Measurements from ENCODE around the gene FCRL1. TPM values are rescaled to one million over a fixed set of nuclear protein-coding genes. Genes with fewer than 3 reads are reported as not detected.

FCRL1 gene
- total RNA-seq, 1 donor = not detected

DNA sequence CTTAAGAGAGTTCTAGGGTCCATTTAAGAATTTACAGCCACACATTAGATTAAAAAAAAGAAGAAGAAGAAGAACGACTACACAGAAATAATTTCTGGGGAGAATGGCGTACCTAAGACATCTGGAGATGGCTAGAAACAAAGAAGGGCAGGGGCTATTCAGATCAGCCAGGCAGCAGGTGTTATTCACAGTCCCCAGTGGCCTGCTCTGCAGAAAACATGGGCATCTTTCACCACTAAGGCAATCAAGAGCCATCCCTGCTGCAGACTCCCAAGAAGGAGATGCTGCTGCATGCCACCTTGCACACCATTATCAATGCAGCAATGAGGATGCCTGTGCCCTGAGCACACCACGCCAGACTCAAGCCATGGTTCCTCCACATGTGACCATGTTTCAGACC lies 35.1 kb downstream of the FCRL1 start:
- H3K79me2 ChIP-seq (ENCODE audit: insufficient read depth, low read length) = no peaks in the 10 kb centered on the region
- TF ChIP-seq CTCF (IDR thresholded peaks at IDR 0.05; ENCODE audit: extremely low read depth, low read depth, low read length) = no peak
- H3K4me2 ChIP-seq (ENCODE audit: insufficient read depth, low read length) = no peak overlapping the region
- no peak overlapping the region for H3K27ac ChIP-seq (ENCODE audit: low read depth, low read length)
- DNase-seq (ENCODE audit: insufficient read length, low spot score, missing footprints) = no peak
- H3K9me3 ChIP-seq (ENCODE audit: low read depth, low read length) = no peaks in the 10 kb centered on the region
- H3K4me3 ChIP-seq (ENCODE audit: insufficient read depth, low read length) = no peak overlapping the region
- H2AFZ ChIP-seq (ENCODE audit: low read length) = no peak overlapping the region
- H4K20me1 ChIP-seq (ENCODE audit: insufficient read depth, low read length) = no peaks in the 10 kb centered on the region
- no peaks in the 10 kb centered on the region for H3K36me3 ChIP-seq (ENCODE audit: insufficient read depth, low read length)
- H3K27me3 ChIP-seq (ENCODE audit: insufficient read depth, low read length) = no peaks in the 10 kb centered on the region
- no peaks in the 10 kb centered on the region for H3K4me1 ChIP-seq (ENCODE audit: insufficient read depth, low read length)

DNA sequence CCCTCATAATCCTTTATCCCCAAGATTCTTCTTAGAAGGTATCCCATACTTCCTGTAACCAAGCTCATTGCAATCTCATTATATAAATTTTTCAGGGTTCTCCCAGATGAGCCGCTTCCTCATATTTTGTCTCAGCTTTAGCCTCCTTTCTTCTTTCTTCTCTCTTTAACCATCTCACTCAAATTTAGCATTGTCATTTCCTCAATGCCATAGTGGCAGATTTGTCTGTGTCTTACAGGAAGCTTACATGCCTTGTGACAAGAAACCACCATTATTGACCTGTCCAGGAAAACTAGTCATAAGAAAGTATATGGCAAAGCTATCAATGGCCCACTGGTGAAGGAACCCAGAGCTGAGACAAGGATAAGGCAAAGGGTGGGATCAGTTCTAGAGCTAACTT lies 37.0 kb downstream of the FCRL1 start:
- H3K27me3 ChIP-seq (ENCODE audit: insufficient read depth, low read length) = no peaks in the 10 kb centered on the region

GRCh38 chr1:157781048-157781447 lies 38.9 kb downstream of the FCRL1 start:
- H3K36me3 ChIP-seq (ENCODE audit: insufficient read depth, low read length) = no peaks in the 10 kb centered on the region
- no peak for DNase-seq (ENCODE audit: insufficient read length, low spot score, missing footprints)
- H3K9me3 ChIP-seq (ENCODE audit: low read depth, low read length) = no peaks in the 10 kb centered on the region
- H3K27ac ChIP-seq (ENCODE audit: low read depth, low read length) = no peak overlapping the region
- TF ChIP-seq CTCF (IDR thresholded peaks at IDR 0.05; ENCODE audit: extremely low read depth, low read depth, low read length) = no peak
- no peaks in the 10 kb centered on the region for H3K79me2 ChIP-seq (ENCODE audit: insufficient read depth, low read length)
- no peaks in the 10 kb centered on the region for H3K27me3 ChIP-seq (ENCODE audit: insufficient read depth, low read length)
- no peak overlapping the region for H2AFZ ChIP-seq (ENCODE audit: low read length)
- no peak overlapping the region for H3K4me2 ChIP-seq (ENCODE audit: insufficient read depth, low read length)
- no peak overlapping the region for H3K4me3 ChIP-seq (ENCODE audit: insufficient read depth, low read length)
- no peaks in the 10 kb centered on the region for H3K4me1 ChIP-seq (ENCODE audit: insufficient read depth, low read length)
- no peaks in the 10 kb centered on the region for H4K20me1 ChIP-seq (ENCODE audit: insufficient read depth, low read length)

More for the DNA sequence above, 37.0 kb downstream of the FCRL1 start:
- no peak for TF ChIP-seq CTCF (IDR thresholded peaks at IDR 0.05; ENCODE audit: extremely low read depth, low read depth, low read length)
- Histone ChIP-seq H4K20me1 (ENCODE audit: insufficient read depth, low read length) (no peaks in the 10 kb centered on the region), H3K4me2 (ENCODE audit: insufficient read depth, low read length) (no peak overlapping the region), H3K36me3 (ENCODE audit: insufficient read depth, low read length) (no peaks in the 10 kb centered on the region), H2AFZ (ENCODE audit: low read length) (no peak overlapping the region), H3K4me1 (ENCODE audit: insufficient read depth, low read length) (no peaks in the 10 kb centered on the region), H3K4me3 (ENCODE audit: insufficient read depth, low read length) (no peak overlapping the region), H3K9me3 (ENCODE audit: low read depth, low read length) (no peaks in the 10 kb centered on the region), H3K79me2 (ENCODE audit: insufficient read depth, low read length) (no peaks in the 10 kb centered on the region), H3K27ac (ENCODE audit: low read depth, low read length) (no peak overlapping the region)
- no peak for DNase-seq (ENCODE audit: insufficient read length, low spot score, missing footprints)

DNA sequence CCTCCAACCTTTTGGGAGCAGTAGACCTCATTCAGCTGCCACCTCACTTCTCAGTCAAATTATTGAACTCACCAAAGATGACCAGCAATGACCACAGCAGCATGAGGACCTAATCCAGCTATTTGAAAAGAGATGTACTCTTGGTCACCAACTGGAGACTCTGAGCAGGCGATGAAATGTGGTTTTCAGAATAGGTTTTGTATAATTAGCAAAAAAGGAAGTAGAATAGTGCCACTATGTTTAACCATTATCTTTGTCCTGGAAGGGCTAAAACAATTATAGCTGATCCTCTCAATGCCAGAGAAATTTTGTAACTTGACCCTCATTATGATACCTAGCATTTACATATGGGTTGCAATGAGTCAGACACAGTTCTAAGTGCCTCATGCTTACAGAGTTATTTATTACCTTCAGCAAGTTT lies 42.9 kb downstream of the FCRL1 start, which contains the start of gene FCRL2:
Gene FCRL2 (minus strand): TSS at position 162 of the 421 bp plus-strand sequence. CDS start 59 bp downstream, at position 103.
- H3K4me2 ChIP-seq (ENCODE audit: insufficient read depth, low read length) = no peak within 1 kb of the TSS
- H3K4me1 ChIP-seq (ENCODE audit: insufficient read depth, low read length) = no peaks in the 10 kb centered on the region
- H3K4me3 ChIP-seq (ENCODE audit: insufficient read depth, low read length) = no peak within 1 kb of the TSS
- DNase-seq (ENCODE audit: insufficient read length, low spot score, missing footprints) = no peak
- no peak within 1 kb of the TSS for H3K27ac ChIP-seq (ENCODE audit: low read depth, low read length)
- H4K20me1 ChIP-seq (ENCODE audit: insufficient read depth, low read length) = no peaks in the 10 kb centered on the region
- H3K36me3 ChIP-seq (ENCODE audit: insufficient read depth, low read length) = no peaks in the 10 kb centered on the region
- no peak within 1 kb of the TSS for H2AFZ ChIP-seq (ENCODE audit: low read length)
- H3K79me2 ChIP-seq (ENCODE audit: insufficient read depth, low read length) = no peaks in the 10 kb centered on the region
- no peaks in the 10 kb centered on the region for H3K27me3 ChIP-seq (ENCODE audit: insufficient read depth, low read length)
- no peaks in the 10 kb centered on the region for H3K9me3 ChIP-seq (ENCODE audit: low read depth, low read length)
- TF ChIP-seq CTCF (IDR thresholded peaks at IDR 0.05; ENCODE audit: extremely low read depth, low read depth, low read length) = no peak
